GM23338 (cell line): ENCODE data around the gene PRAMEF20.
"Not testable (repeated sequence)": the region's sequence is repeated elsewhere in the genome, so short reads cannot be mapped to it uniquely, and the experiment has no call there.

Source experiments
- CTCF ChIP-seq, 2 experiments: fragments of 200-600 bp in 1 of 2; sonication (generic) in 1 of 2; conservative IDR thresholded peaks; 2 replicates each; pipeline versions ENCODE4 v1.5.1 to v1.6.1; 2016 to 2017; ENCODE audit warnings: antibody characterized with exemption in 2 of 2, low read depth in 2 of 2, mild to moderate bottlenecking in 2 of 2, moderate library complexity in 1 of 2
- EZH2 ChIP-seq: fragments of 200-600 bp; sonication (generic); IDR thresholded peaks from one replicate; pipeline ENCODE4 v1.8.0; 2017; ENCODE audit warnings: antibody characterized with exemption, mild to moderate bottlenecking, low read depth; ENCODE audit not compliant: unreplicated experiment
- EZH2phosphoT487 ChIP-seq: fragments of 200-600 bp; sonication (generic); IDR thresholded peaks from one replicate; pipeline ENCODE4 v1.8.1; 2018; ENCODE audit warnings: antibody characterized with exemption; ENCODE audit not compliant: unreplicated experiment
- POLR2AphosphoS5 ChIP-seq: IDR thresholded peaks from 2 replicates; pipeline ENCODE4 v1.6.1; 2016; ENCODE audit warnings: antibody characterized with exemption, low read depth

- not testable (repeated sequence) for TF ChIP-seq CTCF (conservative IDR thresholded peaks at IDR 0.05; ENCODE audit: low read depth in 2 of 2); POLR2AphosphoS5; EZH2; EZH2phosphoT487
Measured at GRCh38 chr1:13433694-13434358, 23.6 kb downstream of the PRAMEF20 start.
